Activated naive CD8-positive, alpha-beta T cell treated with anti-CD3 and anti-CD28 coated beads, Interleukin-2, amount 50 U/mL, for 16 hours (primary cell): ENCODE results near the gene JADE1.

Experiments used
- DNase-seq: peaks from one replicate; pipeline ENCODE4 v3.0.0-alpha.2; 2020; ENCODE audit warnings: low read depth, low spot score

JADE1 gene

DNA sequence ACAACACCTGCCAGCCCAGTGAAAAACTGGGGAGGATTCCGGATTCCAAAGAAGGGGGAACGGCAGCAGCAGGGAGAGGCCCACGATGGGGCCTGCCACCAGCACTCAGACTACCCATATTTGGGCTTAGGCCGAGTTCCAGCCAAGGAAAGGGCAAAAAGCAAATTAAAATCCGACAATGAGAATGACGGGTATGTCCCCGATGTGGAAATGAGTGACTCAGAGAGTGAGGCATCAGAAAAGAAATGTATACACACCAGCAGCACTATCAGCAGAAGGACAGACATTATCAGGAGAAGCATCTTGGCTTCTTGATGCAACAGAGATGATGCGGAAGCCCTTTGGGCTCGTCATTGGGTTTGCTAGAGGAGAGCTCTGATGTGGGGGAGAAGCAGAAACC, 62.4 kb downstream of the JADE1 start:
- no peak for DNase-seq

DNA sequence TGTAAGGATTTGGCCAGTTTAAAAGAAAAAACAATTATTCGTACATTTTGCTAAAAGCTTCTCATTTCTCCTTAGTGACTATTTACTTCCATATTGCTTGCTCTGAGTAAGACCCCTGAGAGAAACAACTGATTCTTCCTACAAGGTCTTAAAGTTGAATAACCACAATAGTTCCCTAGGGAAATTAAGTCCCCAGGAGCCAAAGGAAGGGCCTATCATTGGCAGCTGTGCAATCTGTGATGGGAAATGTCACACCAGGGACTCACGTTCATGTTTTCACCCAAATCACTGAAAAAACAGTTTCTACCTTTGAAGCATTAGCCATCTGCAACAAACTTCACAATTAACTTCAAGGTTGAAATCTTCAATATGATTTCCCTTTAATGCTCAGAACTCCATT, 66.7 kb downstream of the JADE1 start:
- DNase-seq, result no peak

GRCh38 chr4:128877934-128878333, 68.4 kb downstream of the JADE1 start:
- no peak for DNase-seq

GRCh38 chr4:128879283-128879682, 69.8 kb downstream of the JADE1 start:
- DNase-seq, result no peak

DNA sequence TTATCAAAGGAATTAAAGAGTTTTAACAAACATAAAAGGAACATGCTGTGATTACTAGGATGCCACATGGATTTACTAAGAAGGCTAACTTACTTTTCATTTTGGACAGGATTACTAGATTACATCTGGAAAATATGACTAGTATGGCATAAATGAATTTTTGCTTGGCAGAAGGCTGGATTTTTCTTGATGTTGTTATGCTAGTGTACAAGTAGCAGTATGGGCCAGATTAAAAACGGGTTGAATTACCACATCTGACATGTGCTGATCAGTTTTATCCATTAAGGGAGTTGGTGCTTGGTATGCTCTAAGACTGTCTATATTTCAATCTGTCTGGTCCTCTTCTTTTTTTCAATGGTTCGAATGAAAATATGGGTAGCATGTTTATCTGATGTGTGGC, 70.5 kb downstream of the JADE1 start:
- no peak for DNase-seq

- no peak for DNase-seq
These were observed 71.2 kb downstream of the JADE1 start for GRCh38 chr4:128880662-128881061.

DNA sequence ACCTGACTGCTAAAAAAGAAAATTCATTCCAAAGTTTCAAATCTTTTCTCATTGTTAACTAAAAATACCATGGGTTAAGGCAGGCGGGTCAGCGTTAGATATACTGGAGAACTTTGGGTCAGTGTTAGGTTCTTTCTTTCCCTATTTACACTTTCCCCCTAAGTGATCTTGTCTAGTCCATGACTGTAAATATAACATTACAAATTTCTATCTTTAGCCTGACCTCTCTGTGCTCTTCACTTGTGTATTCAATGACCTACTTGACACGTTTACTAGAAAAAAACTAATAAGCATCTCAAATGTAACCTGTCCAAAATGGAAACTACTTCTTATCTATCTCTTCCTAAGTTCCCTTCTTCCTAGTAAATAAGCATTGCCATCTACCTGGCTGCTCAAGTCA, 95.3 kb downstream of the JADE1 start:
- DNase-seq, result no peak

- no peak for DNase-seq
These were observed 97.1 kb downstream of the JADE1 start for GRCh38 chr4:128906581-128906980.

GRCh38 chr4:128907981-128908380, 98.5 kb downstream of the JADE1 start:
- DNase-seq, result no peak

DNA sequence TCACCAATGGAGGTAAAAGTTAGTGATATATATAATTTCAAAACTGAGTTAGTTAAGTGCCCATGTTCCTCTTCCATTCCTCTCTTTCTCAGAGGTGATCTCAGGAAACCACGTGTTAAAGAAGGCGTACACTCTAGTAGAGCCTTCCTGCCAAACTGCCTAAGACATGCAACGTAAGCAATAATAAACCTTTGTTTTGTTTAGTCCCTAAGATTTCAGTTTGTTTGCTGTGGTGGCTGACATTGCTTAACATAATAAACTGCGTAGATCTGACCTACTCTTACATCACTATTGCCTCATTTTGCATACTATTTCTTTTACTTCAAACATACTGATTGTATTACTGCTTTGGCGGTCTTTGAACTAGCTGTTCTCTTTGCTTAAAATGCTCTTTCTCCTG, 99.2 kb downstream of the JADE1 start:
- DNase-seq, result no peak

DNA sequence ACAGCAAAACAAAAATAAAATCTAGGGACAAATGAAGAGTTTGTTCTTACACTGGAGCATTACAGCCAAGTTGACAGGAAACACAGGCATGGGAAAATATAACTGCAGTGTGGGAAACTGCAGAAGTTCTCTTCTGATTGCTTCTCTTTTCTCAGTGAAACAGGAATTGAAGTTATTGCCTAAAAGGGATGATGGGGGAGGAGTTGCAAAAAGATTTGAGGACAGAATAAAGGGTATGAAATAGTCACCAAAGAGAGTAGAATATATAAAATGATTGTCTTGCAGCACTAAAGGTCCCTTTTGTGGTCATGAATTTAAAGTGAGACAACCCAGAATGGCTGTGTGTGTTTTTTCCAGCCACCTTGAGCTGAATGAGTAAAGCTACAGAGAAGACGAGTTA, 103.7 kb downstream of the JADE1 start:
- DNase-seq, result no peak

GRCh38 chr4:128915544-128915943, 106.0 kb downstream of the JADE1 start:
- no peak for DNase-seq

DNA sequence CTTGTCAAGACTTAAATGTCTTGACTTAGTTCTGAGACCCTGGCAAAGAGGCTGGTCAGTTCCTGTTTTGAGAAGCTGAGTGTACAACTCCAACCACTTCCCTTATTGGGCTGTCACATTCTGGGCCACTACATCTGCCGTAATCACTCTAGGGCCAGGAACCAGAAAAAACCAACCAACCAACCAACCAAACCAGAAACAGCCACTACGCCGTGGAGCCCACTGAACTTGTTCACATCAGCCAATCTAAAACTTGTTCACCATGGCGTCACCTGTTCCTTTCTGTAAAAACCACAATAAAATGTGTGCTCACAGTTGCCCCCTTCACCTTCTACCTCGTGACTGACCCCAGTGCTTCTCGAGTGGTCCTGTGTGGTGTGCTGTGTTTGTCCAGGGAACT, 107.3 kb downstream of the JADE1 start:
- no peak for DNase-seq

GRCh38 chr4:128917781-128918180, 108.3 kb downstream of the JADE1 start:
- DNase-seq, result no peak

- DNase-seq, result no peak
These were observed 112.5 kb downstream of the JADE1 start for GRCh38 chr4:128921954-128922353.
